Kidney epithelial cell (primary cell): Measurements from ENCODE around the gene AGT. TPM values are rescaled to one million over a fixed set of nuclear protein-coding genes. Genes with fewer than 3 reads are reported as not detected.
"Not testable (repeated sequence)": the region's sequence is repeated elsewhere in the genome, so short reads cannot be mapped to it uniquely, and the experiment has no call there.

Source experiments
- DNase-seq: peaks from one replicate; pipeline ENCODE4 v3.0.0-alpha.2; 2010; ENCODE audit warnings: low read depth
- H3K27me3 ChIP-seq: 2 replicates; pipeline ENCODE4 v1.6.0; 2011; ENCODE audit warnings: low read length; ENCODE audit not compliant: control insufficient read depth, insufficient read depth
- H3K36me3 ChIP-seq: 2 replicates; pipeline ENCODE4 v1.5.1; 2011; ENCODE audit warnings: low read length; ENCODE audit not compliant: control insufficient read depth, insufficient read depth
- H3K4me3 ChIP-seq: 2 replicates; pipeline ENCODE4 v1.5.1; 2011; ENCODE audit warnings: low read depth, mild to moderate bottlenecking, control low read depth, low read length
- total RNA-seq: library from RNA; depleted of rRNA; stranded (reverse); fragments of >200 nt; gene quantifications from 2 replicates; pipeline ENCODE4 v1.2.3, GENCODE V29; 2015
- TF ChIP-seq, protein P1 (sequence below): IDR thresholded peaks from 2 replicates; pipeline ENCODE4 v1.5.1; 2011; ENCODE audit warnings: mild to moderate bottlenecking, moderate library complexity, low read length, control low read depth, inconsistent platforms; ENCODE audit not compliant: insufficient read depth, poor library complexity, severe bottlenecking

AGT gene
- total RNA-seq, 1 donor from 2014 or later, result 3.9 TPM

DNA sequence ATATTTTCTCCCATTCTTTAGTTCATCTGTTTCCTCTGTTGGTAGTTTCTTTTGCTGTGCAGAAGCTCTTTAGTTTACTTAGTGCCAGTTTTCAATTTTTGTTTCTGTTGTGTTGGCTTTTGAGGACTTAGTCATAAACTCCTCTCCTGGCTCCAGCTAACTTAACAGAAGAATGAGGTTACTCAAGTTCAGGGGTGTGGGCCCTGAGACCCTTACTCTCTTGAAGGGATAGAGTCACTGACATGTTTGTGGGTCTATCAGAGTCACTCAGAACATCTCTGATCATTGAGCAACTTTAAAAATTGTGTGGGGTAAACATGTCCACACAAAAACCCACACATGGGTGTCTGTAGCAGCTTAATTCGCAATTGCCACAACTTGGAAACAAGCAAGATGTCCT, 14.2 kb downstream of the AGT start:
- TF ChIP-seq, protein P1, sequence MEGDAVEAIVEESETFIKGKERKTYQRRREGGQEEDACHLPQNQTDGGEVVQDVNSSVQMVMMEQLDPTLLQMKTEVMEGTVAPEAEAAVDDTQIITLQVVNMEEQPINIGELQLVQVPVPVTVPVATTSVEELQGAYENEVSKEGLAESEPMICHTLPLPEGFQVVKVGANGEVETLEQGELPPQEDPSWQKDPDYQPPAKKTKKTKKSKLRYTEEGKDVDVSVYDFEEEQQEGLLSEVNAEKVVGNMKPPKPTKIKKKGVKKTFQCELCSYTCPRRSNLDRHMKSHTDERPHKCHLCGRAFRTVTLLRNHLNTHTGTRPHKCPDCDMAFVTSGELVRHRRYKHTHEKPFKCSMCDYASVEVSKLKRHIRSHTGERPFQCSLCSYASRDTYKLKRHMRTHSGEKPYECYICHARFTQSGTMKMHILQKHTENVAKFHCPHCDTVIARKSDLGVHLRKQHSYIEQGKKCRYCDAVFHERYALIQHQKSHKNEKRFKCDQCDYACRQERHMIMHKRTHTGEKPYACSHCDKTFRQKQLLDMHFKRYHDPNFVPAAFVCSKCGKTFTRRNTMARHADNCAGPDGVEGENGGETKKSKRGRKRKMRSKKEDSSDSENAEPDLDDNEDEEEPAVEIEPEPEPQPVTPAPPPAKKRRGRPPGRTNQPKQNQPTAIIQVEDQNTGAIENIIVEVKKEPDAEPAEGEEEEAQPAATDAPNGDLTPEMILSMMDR, result no peak
- no peaks in the 10 kb centered on the region for H3K27me3 ChIP-seq
- no peak overlapping the region for H3K4me3 ChIP-seq
- no peaks in the 10 kb centered on the region for H3K36me3 ChIP-seq
- no peak for DNase-seq

DNA sequence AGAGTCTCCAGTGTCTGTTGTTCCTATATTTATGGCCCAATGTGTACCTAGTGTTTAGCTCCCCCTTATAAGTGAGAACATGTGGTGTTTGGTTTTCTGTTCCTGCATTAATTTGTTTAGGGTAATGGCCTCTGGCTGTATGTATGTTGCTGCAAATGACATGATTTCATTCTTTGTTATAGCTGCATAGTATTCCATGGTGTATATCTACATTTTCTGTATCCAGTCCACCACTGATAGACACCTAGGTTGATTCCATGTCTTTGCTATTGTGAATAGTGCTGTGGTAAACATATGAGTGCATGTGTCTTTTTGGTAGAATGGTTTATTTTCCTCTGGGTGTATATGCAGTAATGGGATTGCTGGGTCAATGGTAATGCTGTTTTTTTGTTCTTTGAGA, 15.0 kb downstream of the AGT start:
- not testable (repeated sequence) for H3K36me3 ChIP-seq, H3K4me3 ChIP-seq, DNase-seq, H3K27me3 ChIP-seq

DNA sequence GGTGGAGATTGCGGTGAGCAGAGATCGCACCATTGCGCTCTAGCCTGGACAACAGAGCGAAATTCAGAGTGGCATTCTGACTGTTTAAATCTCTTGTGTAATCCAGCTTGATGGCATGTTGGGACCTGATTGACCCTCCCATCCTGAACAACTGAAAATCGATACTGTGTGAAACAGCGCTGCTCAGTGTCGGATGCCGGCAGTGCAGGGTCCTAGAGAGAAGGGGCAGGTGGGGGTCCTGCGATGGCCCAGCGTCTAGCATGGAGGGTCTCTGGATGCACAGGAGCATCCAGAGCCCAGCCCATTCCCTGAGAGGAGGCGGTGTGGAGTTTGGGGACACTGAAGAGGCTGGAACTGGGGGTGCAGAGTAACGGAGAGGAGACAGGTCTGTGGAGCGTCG, 15.8 kb downstream of the AGT start:
- no peak for DNase-seq

DNA sequence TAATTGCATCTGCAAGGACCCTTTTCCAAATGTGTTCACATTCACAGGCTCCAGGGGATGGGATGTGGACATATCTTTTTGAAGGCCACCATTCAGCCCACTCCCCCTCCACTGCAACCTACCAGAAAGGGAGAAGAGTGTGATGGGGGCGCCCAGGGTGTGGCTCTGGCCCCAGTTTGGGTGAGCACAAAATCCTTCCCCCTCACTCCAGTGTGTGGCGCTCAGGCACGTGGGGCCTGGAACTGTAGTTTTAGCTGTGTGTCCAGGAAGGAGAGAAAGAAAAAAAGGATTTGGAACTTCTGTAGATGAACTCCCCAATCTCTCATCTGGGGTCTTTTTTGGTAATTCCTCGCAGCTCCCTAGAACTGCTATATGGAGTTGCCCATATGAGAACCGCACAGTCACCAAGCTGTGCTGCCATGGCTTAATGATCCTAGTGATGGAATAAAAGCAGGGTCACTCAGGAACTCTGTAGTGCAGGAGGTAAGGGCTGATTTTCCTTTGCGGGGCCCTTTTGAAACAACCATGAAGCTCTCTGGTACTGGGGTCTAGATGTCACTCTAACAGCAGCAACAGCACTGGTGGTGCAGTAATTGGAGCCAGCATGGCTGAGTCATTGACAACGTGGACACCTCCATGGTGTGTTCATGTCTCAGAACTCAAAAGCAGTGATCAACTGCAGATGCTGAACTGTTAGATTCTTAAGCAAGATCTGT, 17.0 kb downstream of the AGT start:
- no peaks in the 10 kb centered on the region for H3K27me3 ChIP-seq
- TF ChIP-seq, protein P1, result no peak
- no peak overlapping the region for H3K4me3 ChIP-seq
- H3K36me3 ChIP-seq, result no peaks in the 10 kb centered on the region
- no peak for DNase-seq

More for the DNA sequence above, 15.8 kb downstream of the AGT start:
- Histone ChIP-seq H3K36me3 (no peaks in the 10 kb centered on the region), H3K27me3 (no peaks in the 10 kb centered on the region), H3K4me3 (no peak overlapping the region)
- TF ChIP-seq, protein P1, result no peak

DNA sequence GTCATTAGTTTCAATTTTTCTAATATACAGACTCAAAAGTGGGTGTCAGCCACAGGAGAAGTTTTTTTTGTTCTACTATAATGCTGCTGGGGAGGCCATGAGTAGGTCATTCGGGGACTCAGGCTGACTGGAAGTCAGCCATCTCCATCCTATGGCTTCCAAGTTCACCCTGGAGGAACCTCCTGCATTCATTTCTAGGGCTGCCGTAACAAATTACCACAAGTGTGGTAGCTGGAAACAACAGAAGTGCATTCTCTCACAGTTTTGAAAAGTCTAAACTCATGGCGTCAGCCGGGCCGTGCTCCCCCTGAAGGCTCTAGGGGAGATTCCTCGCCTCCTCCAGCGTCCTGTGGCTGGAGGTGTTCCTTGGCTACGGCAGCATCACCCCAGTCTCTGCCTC, 17.7 kb downstream of the AGT start:
- TF ChIP-seq, protein P1, result no peak

DNA sequence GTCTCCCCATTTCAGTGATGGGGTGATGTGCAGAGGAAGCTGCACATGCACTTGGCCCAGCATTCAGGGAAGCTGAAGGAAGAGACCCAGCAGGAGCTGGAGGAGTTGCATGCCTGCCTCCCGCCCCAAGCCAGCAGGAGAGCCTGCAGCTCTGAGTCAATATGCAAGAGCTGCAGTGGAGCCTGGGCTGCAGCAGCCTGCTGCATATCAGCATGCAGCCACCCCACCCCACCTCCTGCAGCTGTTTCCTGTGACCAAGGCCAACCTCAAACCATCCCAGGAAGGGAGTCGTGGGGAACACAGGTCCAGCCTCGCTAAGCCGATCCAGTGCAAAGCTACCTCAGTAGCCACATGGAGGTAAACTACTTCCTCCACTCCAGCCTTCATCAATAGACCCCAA, 18.9 kb downstream of the AGT start:
- TF ChIP-seq, protein P1, result no peak
- no peaks in the 10 kb centered on the region for H3K36me3 ChIP-seq
- no peaks in the 10 kb centered on the region for H3K27me3 ChIP-seq
- no peak overlapping the region for H3K4me3 ChIP-seq
- DNase-seq, result no peak

More for the DNA sequence above, 17.7 kb downstream of the AGT start:
- Histone ChIP-seq H3K27me3 (no peaks in the 10 kb centered on the region), H3K36me3 (no peaks in the 10 kb centered on the region), H3K4me3 (no peak overlapping the region)
- no peak for DNase-seq
